SK-N-SH (cell line): ENCODE measurements around the gene ABHD16A. TPM values are rescaled to one million over a fixed set of nuclear protein-coding genes. Genes with fewer than 3 reads are reported as not detected.

Experiments
- CTCF ChIA-PET: fragments of 300-600, 350-600 bp; formaldehyde crosslinking; extraction: SDS; loops from one replicate; lab custom pipeline; 2021; lab: Yijun Ruan, JAX
- POLR2A ChIA-PET: fragments of 350-600 bp; sonication (Branson Sonifier 250); formaldehyde crosslinking; extraction: SDS; loops from one replicate; lab custom pipeline; 2020; ENCODE audit warnings: antibody characterized with exemption, inconsistent platforms; lab: Yijun Ruan, JAX
- DNase-seq: peaks from one replicate; pipeline ENCODE4 v3.0.0; 2012
- H2AFZ ChIP-seq: fragments of 200-600 bp; sonication (generic); 2 replicates; pipeline ENCODE4 v1.8.1; 2016; ENCODE audit warnings: antibody characterized with exemption, mild to moderate bottlenecking, low read depth
- H3F3A ChIP-seq: fragments of 200-600 bp; sonication (generic); replicated peaks from 2 replicates; pipeline ENCODE3; 2016; ENCODE audit warnings: antibody characterized with exemption, mild to moderate bottlenecking; ENCODE audit not compliant: insufficient read depth
- H3K27ac ChIP-seq, 2 experiments: fragments of 200-500 bp in 1 of 2; fragments of 200-600 bp in 1 of 2; sonication (Bioruptor generic) in 1 of 2; sonication (generic), shearing (Covaris generic) in 1 of 2; 2 replicates each; pipeline versions ENCODE4 v1.5.1 to v1.6.1; 2014 to 2016; ENCODE audit warnings: low read depth in 2 of 2, inconsistent platforms in 1 of 2, low read length in 1 of 2, mild to moderate bottlenecking in 1 of 2, mixed read lengths in 1 of 2
- H3K27me3 ChIP-seq: fragments of 200-600 bp; sonication (generic), shearing (Covaris generic); 2 replicates; pipeline ENCODE4 v1.6.1; 2016; ENCODE audit warnings: mixed run types; ENCODE audit not compliant: insufficient read depth
- H3K36me3 ChIP-seq, 2 experiments: fragments of 200-500 bp in 1 of 2; fragments of 200-600 bp in 1 of 2; sonication (Bioruptor generic) in 1 of 2; sonication (generic) in 1 of 2; replicated peaks in 1 of 2; 2 replicates each; pipeline versions ENCODE3 to v1.5.1; 2014 to 2016; ENCODE audit warnings: low read length in 1 of 2, mild to moderate bottlenecking in 1 of 2; ENCODE audit not compliant: insufficient read depth in 2 of 2, control insufficient read depth in 1 of 2
- H3K4me1 ChIP-seq, 2 experiments: fragments of 200-500 bp in 1 of 2; fragments of 200-600 bp in 1 of 2; sonication (Bioruptor generic) in 1 of 2; sonication (generic), shearing (Covaris generic) in 1 of 2; 2 replicates each; pipeline versions ENCODE4 v1.5.1 to v1.6.1; 2014 to 2016; ENCODE audit warnings: low read depth in 1 of 2, low read length in 1 of 2, mixed run types in 1 of 2; ENCODE audit not compliant: insufficient read depth in 2 of 2, control insufficient read depth in 1 of 2
- H3K4me2 ChIP-seq: fragments of 200-600 bp; sonication (generic), shearing (Covaris generic); 2 replicates; pipeline ENCODE4 v1.6.1; 2017; ENCODE audit warnings: mixed run types
- H3K4me3 ChIP-seq, 2 experiments: fragments of 200-500 bp in 1 of 2; fragments of 200-600 bp in 1 of 2; sonication (Bioruptor generic) in 1 of 2; sonication (generic), shearing (Covaris generic) in 1 of 2; 2 replicates each; pipeline versions ENCODE4 v1.5.1 to v1.8.1; 2014 to 2016; ENCODE audit warnings: low read depth in 2 of 2, inconsistent platforms in 1 of 2, low read length in 1 of 2, mild to moderate bottlenecking in 1 of 2, mixed read lengths in 1 of 2, moderate library complexity in 1 of 2
- H3K79me2 ChIP-seq: fragments of 200-600 bp; sonication (generic); 2 replicates; pipeline ENCODE4 v1.8.1; 2017; ENCODE audit warnings: mild to moderate bottlenecking; ENCODE audit not compliant: insufficient read depth
- H3K9ac ChIP-seq: fragments of 200-600 bp; sonication (generic); 2 replicates; pipeline ENCODE4 v1.6.1; 2017; ENCODE audit warnings: mixed run types
- H3K9me2 ChIP-seq: fragments of 200-600 bp; sonication (generic); 2 replicates; pipeline ENCODE4 v1.6.1; 2017; ENCODE audit warnings: mixed run types
- H3K9me3 ChIP-seq: fragments of 200-600 bp; sonication (generic); 2 replicates; pipeline ENCODE4 v1.6.1; 2017; ENCODE audit warnings: mixed run types, mild to moderate bottlenecking, moderate library complexity
- H4K20me1 ChIP-seq: fragments of 200-600 bp; sonication (generic); 2 replicates; pipeline ENCODE4 v1.6.1; 2017; ENCODE audit warnings: mild to moderate bottlenecking, mixed run types; ENCODE audit not compliant: insufficient read depth
- CHD2 ChIP-seq: fragments of 150-350 bp; IDR thresholded peaks from 2 replicates; pipeline ENCODE4 v1.6.1; 2018; ENCODE audit warnings: low read length; ENCODE audit not compliant: partially characterized antibody
- ELF1 ChIP-seq: IDR thresholded peaks from 2 replicates; pipeline ENCODE4 v1.4.0; 2012
- EZH2phosphoT487 ChIP-seq: fragments of 200-600 bp; sonication (generic); IDR thresholded peaks from 2 replicates; pipeline ENCODE4 v1.6.1; 2017; ENCODE audit warnings: low read depth, mixed run types, mild to moderate bottlenecking, antibody characterized with exemption, moderate library complexity, borderline replicate concordance
- GATA2 ChIP-seq: sonication (generic); formaldehyde crosslinking; IDR thresholded peaks from 2 replicates; pipeline ENCODE4 v1.5.0; 2020; ENCODE audit warnings: mild to moderate bottlenecking, missing genetic modification reagents
- JUND ChIP-seq: IDR thresholded peaks from 2 replicates; pipeline ENCODE4 v1.4.0; 2012
- MAX ChIP-seq: IDR thresholded peaks from 2 replicates; pipeline ENCODE4 v1.4.0; 2012; ENCODE audit warnings: low read depth
- MEF2A ChIP-seq: IDR thresholded peaks from 2 replicates; pipeline ENCODE4 v1.4.0; 2012; ENCODE audit warnings: low read depth, borderline replicate concordance
- NFIC ChIP-seq: IDR thresholded peaks from 2 replicates; pipeline ENCODE4 v1.4.0; 2012; ENCODE audit warnings: borderline replicate concordance
- NRF1 ChIP-seq: IDR thresholded peaks from 2 replicates; pipeline ENCODE4 v1.6.1; 2012; ENCODE audit warnings: low read depth, mild to moderate bottlenecking, low read length
- PBX3 ChIP-seq: IDR thresholded peaks from 2 replicates; pipeline ENCODE4; 2012
- RAD21 ChIP-seq: IDR thresholded peaks from 2 replicates; pipeline ENCODE4 v1.6.1; 2012; ENCODE audit warnings: mild to moderate bottlenecking, low read length
- RCOR1 ChIP-seq: fragments of 150-350 bp; IDR thresholded peaks from 2 replicates; pipeline ENCODE4 v1.6.1; 2017; ENCODE audit warnings: antibody characterized with exemption, low read length
- REST ChIP-seq: IDR thresholded peaks from 2 replicates; pipeline ENCODE4 v1.6.1; 2012; ENCODE audit warnings: mild to moderate bottlenecking, low read depth, low read length, moderate library complexity
- RXRA ChIP-seq: IDR thresholded peaks from 2 replicates; pipeline ENCODE4 v1.4.0; 2012; ENCODE audit warnings: low read depth, mild to moderate bottlenecking, borderline replicate concordance
- SIN3A ChIP-seq: IDR thresholded peaks from 2 replicates; pipeline ENCODE4 v1.6.1; 2012; ENCODE audit warnings: low read depth, mild to moderate bottlenecking, low read length, moderate library complexity, borderline replicate concordance
- SMC3 ChIP-seq: IDR thresholded peaks from 2 replicates; pipeline ENCODE4 v1.6.1; 2012; ENCODE audit warnings: low read depth, low read length, improper control_type of control experiment
- TAF1 ChIP-seq: IDR thresholded peaks from 2 replicates; pipeline ENCODE4 v1.6.1; 2012; ENCODE audit warnings: low read depth, mild to moderate bottlenecking, low read length, moderate library complexity, borderline replicate concordance
- TCF12 ChIP-seq: IDR thresholded peaks from 2 replicates; pipeline ENCODE4 v1.4.0; 2012
- USF1 ChIP-seq: IDR thresholded peaks from 2 replicates; pipeline ENCODE4 v1.4.0; 2012; ENCODE audit warnings: low read depth, borderline replicate concordance
- YY1 ChIP-seq: IDR thresholded peaks from 2 replicates; pipeline ENCODE4 v1.4.0; 2012; ENCODE audit warnings: low read depth, mild to moderate bottlenecking
- ZBTB33 ChIP-seq: IDR thresholded peaks from 2 replicates; pipeline ENCODE4 v1.4.0; 2012; ENCODE audit warnings: low read depth, borderline replicate concordance
- WGBS: methylation state at CpG from one replicate; pipeline ENCODE4 v1.1.6; 2017; ENCODE audit warnings: low lambda C conversion rate; 5-methylcytosine and 5-hydroxymethylcytosine counted together
- polyA plus RNA-seq, 3 experiments: library from polyadenylated mRNA; depleted of rRNA; stranded (reverse); fragments of >200 nt; gene quantifications; 2 replicates each; pipeline ENCODE4 v1.2.3, GENCODE V29; 2012

The ABHD16A gene
- polyA plus RNA-seq, 1 of the 3 experiments (the other 2 are of a cell fraction) = 49.3 TPM

- Histone ChIP-seq H3F3A (peaks cover 24% of the 10 kb centered on the region), H3K9me3 (no peaks in the 10 kb centered on the region), H3K4me3 (peak overlapping the region; percentile 85), H3K79me2 (peaks cover 83% of the 10 kb centered on the region), H3K9ac (peak overlapping the region; percentile 86), H2AFZ (peak overlapping the region; percentile 17; the same call in 1 of the 2 replicates), H3K9me2 (no peaks in the 10 kb centered on the region), H4K20me1 (peaks cover 8% of the 10 kb centered on the region; the same call in 1 of the 2 replicates), H3K4me1 (peaks cover 22 to 35% of the 10 kb centered on the region in 2 experiments; a peak in 2 of 4 replicates), H3K36me3 (peaks cover 14 to 15% of the 10 kb centered on the region in 2 experiments), H3K4me2 (peak overlapping the region; percentile 97), H3K27me3 (no peaks in the 10 kb centered on the region), H3K27ac (peak overlapping the region; percentile 67 to 86)
- POLR2A ChIA-PET = interaction anchor here (0.6 to 2.3 kb wide), 7 partner anchors 8 to 43 kb away, joined by 3 to 16 read pairs (median 4); partner anchors contain the start of genes ABHD16A and BAG6
- CTCF ChIA-PET = no interaction called here
- TF ChIP-seq YY1 (no peak), SMC3 (no peak), ELF1 (peak; percentile 45), TCF12 (no peak), NFIC (no peak), JUND (no peak), RAD21 (no peak), ZBTB33 (no peak), EZH2phosphoT487 (no peak), MAX (no peak), RCOR1 (no peak), RXRA (no peak), SIN3A (peak; percentile 73), USF1 (no peak), NRF1 (no peak), CHD2 (no peak), TAF1 (no peak), MEF2A (no peak), REST (peak; percentile 94), PBX3 (no peak), GATA2 (CRISPR knock-in tag) (no peak)
- DNase-seq = no peak
- WGBS = 9% methylated on average over 9 of the region's 13 CpGs
These were observed 43.3 kb downstream of the ABHD16A start for GRCh38 chr6:31659649-31660380.
